Activated T-cell treated with anti-CD3 and anti-CD28 coated beads for 24 hours (primary cell): ENCODE data around the gene DTX3.
"Not testable (repeated sequence)": the region's sequence is repeated elsewhere in the genome, so short reads cannot be mapped to it uniquely, and the experiment has no call there.

Experiments
- DNase-seq: peaks from one replicate; pipeline ENCODE4 v3.0.0-alpha.2; 2020; ENCODE audit warnings: low read depth

Gene DTX3

DNA sequence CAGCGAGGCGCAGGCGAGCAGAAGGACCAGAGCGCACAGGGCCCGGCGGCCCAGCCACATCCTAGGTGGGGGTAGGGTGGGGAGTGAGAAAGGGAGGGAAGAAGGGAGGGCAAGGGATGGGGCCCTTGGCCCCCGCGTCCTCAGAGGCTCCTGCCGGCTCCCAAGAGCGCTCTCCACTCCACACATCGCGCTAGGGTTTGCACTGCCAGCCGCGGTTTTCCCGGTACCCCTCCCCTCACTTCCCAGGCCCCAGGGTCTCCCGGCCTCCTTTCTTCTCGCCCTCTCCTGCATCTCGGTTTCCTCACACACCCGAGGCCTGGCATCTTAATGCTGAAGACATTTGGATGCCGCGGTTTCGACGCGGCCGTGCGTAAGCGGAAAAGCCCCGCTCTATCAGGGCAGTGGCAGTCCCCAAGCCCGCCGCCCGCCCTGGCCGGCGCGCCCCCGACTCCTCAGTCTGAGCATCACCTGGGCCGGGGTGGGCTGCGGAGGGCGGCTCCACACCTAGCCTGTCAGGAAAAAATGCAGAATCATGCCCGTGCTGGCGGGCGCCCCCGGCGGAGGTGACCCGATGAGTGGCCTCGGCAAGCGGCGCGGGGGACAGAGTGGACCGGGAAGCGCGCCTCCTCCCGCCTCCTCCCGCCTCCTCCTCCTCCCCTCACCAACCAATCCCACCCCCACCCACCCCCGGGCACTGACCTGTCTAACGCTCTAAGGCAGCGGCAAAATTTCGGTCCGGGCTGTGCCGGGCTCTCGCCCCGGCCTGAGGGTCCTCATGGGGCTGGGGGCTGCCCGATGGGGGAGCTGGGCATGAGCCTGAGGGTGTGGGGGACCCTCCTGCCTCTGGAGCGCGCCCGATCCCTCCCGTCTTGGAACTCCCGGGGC lies 27.7 kb downstream of the DTX3 start:
- no peak for DNase-seq

- DNase-seq = peak; percentile 57
Measured at GRCh38 chr12:57632958-57633840, 28.6 kb downstream of the DTX3 start, which contains the start of gene B4GALNT1. B4GALNT1 (minus strand) TSS chr12:57633201; CDS start chr12:57632132, 1,069 bp downstream.

DNA sequence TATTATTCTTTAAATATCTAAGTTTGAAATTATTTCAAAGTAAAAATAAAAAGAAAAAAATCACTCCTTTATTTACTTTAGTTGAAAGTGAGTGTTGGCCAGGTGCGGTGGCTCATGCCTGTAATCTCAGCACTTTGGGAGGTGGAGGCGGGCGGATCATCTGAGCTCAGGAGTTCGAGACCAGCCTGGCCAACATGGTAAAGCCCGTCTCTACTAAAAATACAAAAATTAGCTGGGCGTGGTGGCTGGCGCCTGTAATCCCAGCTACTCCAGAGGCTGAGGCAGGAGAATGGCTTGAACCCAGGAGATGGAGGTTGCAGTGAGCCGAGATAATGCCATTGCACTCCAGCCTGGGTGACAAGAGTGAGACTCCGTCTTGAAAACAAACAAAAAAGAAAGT lies 32.1 kb downstream of the DTX3 start:
- not testable (repeated sequence) for DNase-seq

- no peak for DNase-seq
Measured at GRCh38 chr12:57637364-57637763, 32.7 kb downstream of the DTX3 start.

GRCh38 chr12:57638096-57638495 lies 33.5 kb downstream of the DTX3 start:
- DNase-seq = no peak

- DNase-seq = no peak
Measured at GRCh38 chr12:57640175-57641042, 35.8 kb downstream of the DTX3 start.

DNA sequence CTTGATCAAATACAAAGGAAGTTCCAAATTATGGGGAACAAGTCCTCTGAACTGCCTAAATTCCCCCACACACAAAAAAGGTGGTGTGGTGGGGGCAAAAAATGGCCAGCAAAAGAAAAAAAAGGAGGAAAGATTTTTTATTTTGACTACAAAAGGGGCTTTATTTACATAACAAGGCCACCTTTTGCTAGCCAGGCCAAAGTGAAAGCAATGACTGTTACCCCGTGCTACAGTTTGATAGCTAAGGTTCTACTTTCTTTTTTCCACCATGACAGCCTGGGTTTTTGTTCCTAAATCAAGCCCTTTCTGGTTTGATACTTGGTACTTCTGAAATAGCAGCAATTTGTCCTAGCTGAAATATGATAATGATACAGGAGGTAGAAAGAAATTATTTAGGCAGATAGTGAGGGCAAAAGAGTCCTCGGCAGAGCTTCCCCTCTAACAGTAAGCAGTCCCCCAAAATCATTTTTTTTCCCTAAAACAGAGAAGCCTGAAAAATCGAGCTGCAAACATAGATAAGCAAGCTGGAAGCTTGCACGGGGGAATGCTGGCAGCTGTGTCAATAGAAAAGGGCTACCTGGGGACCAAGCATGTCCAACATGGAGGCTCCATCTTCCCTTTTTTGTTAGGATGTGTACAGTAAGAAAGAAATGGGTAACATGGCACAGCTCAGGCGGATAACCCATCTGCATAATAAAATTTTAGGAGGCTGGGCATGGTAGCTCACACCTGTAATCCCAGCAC lies 37.2 kb downstream of the DTX3 start:
- no peak for DNase-seq

DNA sequence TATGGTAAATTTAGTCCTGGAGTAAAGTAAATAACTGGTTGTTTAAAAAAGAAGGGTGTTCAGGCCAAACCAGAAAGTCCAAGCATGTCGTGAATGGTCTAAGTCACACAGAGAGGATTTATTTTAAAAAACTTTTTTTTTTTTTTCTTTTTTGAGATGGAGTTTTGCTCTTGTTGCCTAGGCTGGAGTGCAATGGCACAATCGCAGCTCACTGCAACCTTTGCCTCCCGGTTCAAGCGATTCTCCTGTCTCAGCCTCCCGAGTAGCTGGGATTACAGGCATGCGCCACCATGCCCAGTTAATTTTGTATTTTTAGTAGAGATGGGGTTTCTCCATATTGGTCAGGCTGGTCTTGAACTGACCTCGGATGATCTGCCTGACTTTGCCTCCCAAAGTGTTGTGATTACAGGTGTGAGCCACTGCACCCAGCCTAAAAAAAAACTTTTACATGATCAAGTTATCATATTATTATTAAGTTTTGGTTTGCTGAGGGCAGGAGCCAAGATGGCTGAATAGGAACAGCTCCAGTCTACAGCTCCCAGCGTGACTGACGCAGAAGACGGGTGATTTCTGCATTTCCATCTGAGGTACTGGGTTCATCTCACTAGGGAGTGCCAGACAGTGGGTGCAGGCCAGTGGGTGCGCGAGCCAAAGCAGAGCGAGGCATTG lies 41.5 kb downstream of the DTX3 start:
- not testable (repeated sequence) for DNase-seq

DNA sequence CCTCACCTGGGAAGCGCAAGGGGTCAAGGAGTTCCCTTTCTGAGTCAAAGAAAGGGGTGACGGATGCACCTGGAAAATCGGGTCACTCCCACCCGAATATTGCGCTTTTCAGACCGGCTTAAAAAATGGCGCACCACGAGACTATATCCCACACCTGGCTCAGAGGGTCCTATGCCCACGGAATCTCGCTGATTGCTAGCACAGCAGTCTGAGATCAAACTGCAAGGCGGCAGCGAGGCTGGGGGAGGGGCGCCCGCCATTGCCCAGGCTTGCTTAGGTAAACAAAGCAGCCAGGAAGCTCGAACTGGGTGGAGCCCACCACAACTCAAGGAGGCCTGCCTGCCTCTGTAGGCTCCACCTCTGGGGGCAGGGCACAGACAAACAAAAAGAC lies 42.0 kb downstream of the DTX3 start:
- not testable (repeated sequence) for DNase-seq

DNA sequence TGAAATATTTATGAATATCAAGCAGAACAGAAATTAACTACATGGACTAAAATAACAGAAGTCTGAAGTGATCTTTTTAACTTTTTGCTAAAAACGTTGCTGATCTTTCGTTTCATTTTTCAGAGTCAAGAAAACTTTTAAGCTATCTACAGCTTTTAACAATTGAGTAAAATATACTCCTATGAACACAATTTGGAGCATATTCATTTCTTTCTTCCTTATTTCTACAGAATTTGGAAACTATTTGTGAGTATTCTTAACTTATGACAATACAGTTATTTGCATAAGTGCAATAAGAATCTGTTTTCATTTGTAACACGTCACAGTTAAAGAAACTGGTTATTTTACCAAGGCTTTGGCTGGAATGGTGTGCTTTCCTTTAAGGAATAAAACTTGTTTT lies 49.4 kb downstream of the DTX3 start:
- no peak for DNase-seq

GRCh38 chr12:57655541-57656240 lies 51.1 kb downstream of the DTX3 start:
- DNase-seq = no peak

GRCh38 chr12:57656408-57656807 lies 51.8 kb downstream of the DTX3 start:
- not testable (repeated sequence) for DNase-seq

GRCh38 chr12:57657744-57658143 lies 53.1 kb downstream of the DTX3 start:
- DNase-seq = no peak

GRCh38 chr12:57658890-57659289 lies 54.3 kb downstream of the DTX3 start:
- no peak for DNase-seq
